HL-60 (cell line): Measurements from ENCODE around the gene FOXO1.

ENCODE experiments used
- POLR2AphosphoS5 ChIP-seq: IDR thresholded peaks from 2 replicates; pipeline ENCODE4 v1.6.1; 2012; ENCODE audit warnings: low read depth
- TF ChIP-seq, protein P1 (sequence below): IDR thresholded peaks from one replicate; pipeline ENCODE4 v1.5.1; 2011; ENCODE audit warnings: low read length, control low read depth, inconsistent platforms; ENCODE audit not compliant: insufficient read depth

DNA sequence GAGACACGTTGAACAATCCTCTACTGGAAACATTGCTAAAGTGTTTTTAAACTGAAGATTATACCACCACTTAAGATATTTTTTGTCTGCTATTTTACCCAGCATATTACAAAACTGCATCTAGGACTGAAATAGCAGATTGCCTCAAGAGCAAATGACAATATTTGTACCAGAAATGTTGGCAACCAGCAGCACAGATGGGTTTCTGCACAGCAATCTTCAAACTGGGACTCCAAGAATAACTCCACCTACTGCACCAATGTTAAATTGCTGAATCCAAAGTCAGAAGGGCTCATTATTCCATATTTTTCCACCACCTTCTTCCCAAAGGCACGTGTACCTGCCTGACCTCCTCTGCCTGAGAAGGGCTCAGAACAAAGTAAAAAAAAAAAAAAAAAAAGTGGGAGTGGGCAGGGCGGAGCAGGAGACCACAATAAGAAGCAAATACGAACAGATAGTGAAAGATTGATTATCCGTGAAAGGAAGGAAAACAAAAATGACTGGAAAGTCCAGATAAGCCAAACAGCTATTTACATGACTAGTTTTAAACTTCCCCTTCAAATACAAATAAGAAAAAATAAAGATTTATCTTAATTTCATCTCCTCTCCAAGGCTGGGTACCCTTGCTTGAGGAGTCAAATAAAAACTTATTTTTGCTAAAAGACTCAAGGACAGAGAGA lies 79.4 kb downstream of the FOXO1 start:
- TF ChIP-seq, protein P1, sequence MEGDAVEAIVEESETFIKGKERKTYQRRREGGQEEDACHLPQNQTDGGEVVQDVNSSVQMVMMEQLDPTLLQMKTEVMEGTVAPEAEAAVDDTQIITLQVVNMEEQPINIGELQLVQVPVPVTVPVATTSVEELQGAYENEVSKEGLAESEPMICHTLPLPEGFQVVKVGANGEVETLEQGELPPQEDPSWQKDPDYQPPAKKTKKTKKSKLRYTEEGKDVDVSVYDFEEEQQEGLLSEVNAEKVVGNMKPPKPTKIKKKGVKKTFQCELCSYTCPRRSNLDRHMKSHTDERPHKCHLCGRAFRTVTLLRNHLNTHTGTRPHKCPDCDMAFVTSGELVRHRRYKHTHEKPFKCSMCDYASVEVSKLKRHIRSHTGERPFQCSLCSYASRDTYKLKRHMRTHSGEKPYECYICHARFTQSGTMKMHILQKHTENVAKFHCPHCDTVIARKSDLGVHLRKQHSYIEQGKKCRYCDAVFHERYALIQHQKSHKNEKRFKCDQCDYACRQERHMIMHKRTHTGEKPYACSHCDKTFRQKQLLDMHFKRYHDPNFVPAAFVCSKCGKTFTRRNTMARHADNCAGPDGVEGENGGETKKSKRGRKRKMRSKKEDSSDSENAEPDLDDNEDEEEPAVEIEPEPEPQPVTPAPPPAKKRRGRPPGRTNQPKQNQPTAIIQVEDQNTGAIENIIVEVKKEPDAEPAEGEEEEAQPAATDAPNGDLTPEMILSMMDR = no peak
- no peak for TF ChIP-seq POLR2AphosphoS5
